ENCODE data around the gene ZBTB20. TPM values are rescaled to one million over a fixed set of nuclear protein-coding genes. Genes with fewer than 3 reads are reported as not detected.
A peak's percentile ranks its signal among the peaks of the same experiment; 100 is the strongest.

ZBTB20 gene
- total and polyA plus RNA-seq, 10 of the 15 experiments (the other 5 are each of a cell fraction or from before 2014, with no cell fraction given): 0.20 to 5.5 (median 2.2) TPM

DNA sequence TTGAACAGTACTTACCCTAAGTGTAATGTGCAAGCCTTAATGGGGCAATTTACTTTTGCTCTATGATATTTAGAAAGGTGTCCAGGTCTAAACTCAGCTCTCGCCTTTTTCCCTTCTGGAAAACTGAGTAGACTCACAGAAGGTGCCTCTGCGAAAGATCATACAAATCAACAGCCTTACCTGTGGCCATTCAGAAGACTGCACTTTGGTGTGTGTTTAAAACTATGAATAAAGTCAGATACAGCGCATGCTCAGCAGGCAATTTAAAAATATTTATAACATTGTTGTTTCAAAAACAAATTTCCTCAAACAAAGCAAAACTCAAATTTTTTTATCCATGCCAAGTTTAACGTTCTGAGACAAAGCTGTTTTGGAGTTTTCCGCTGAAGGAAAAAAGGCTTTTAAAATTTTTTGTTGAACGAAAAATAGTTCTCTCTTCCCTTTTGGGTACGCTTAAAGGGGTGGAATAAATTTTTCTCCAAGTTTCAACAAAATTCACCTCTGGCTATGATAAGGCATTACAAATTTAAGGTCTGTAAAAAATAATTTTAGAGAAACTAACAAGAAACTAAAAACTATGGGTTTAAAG, 697.0 kb downstream of the ZBTB20 start:
- Histone ChIP-seq H3K9ac (ENCODE audit: control insufficient read depth, insufficient read depth, low read length) (peak overlapping the region; percentile 73), H2AFZ (ENCODE audit: control insufficient read depth, low read depth, low read length) (peak overlapping the region; percentile 49), H3K27me3 (replicated peaks in 1 of 2; ENCODE audit: control insufficient read depth in 2 of 2, insufficient read depth in 2 of 2, low read length in 1 of 2) (no peaks in the 10 kb centered on the region), H3K27ac (ENCODE audit: control insufficient read depth, insufficient read depth) (peak overlapping the region; percentile 93), H4K20me1 (ENCODE audit: control insufficient read depth, insufficient read depth) (no peaks in the 10 kb centered on the region), H3K36me3 (ENCODE audit: control insufficient read depth in 2 of 2, insufficient read depth in 2 of 2, low read length in 1 of 2) (no peaks in the 10 kb centered on the region), H3K9me3 (replicated peaks; ENCODE audit: control insufficient read depth, insufficient read depth, low read length) (no peaks in the 10 kb centered on the region), H3K4me1 (ENCODE audit: control insufficient read depth, insufficient read depth, low read length) (peaks cover 5% of the 10 kb centered on the region; the same call in 1 of the 2 replicates), H3K4me2 (ENCODE audit: control insufficient read depth, insufficient read depth) (peak overlapping the region; percentile 88), H3K79me2 (ENCODE audit: control insufficient read depth, insufficient read depth, low read length) (peaks cover 67% of the 10 kb centered on the region), H3K4me3 (peak overlapping the region; percentile 56)
- FAIRE-seq (no peak), ATAC-seq (peak; percentile 66), DNase-seq (ENCODE audit: low read depth, low spot score) (no peak)
- SMC1A ChIA-PET (ENCODE audit: uncharacterized antibody, unreplicated experiment): interaction anchor here (1.0 to 1.7 kb wide), 4 partner anchors 8 to 15 kb away, joined by 3 to 6 read pairs (median 4); no protein-coding TSS in a partner anchor
- WGBS (ENCODE audit: insufficient coverage, insufficient replicate concordance, low lambda C conversion rate, missing lambda C conversion rate): under 1% methylated on average over 7 of the region's 7 CpGs
- CTCF ChIA-PET: interaction anchor here (1.1 to 1.4 kb wide), 2 partner anchors 8 to 159 kb away, joined by 3 to 4 read pairs; no protein-coding TSS in a partner anchor
- RAD21 ChIA-PET (ENCODE audit: unreplicated experiment): no interaction called here
- in situ Hi-C loops (cut with MboI) (no loop called here), intact Hi-C loops (cut with micrococcal nuclease; ENCODE audit: unreplicated experiment) (loop anchor here (10.0 kb wide), 1 partner anchor 705 kb away; the partner anchor contains the start of genes ATP6V1A and NAA50)
- POLR2A ChIA-PET: interaction anchor here (0.6 kb wide), 1 partner anchor 80 kb away, joined by 5 read pairs; no protein-coding TSS in a partner anchor
- TSS peak; percentile 87 for BruUV-seq (replicated peaks)
- TF ChIP-seq SRF (IDR thresholded peaks at IDR 0.05; ENCODE audit: low read depth in 2 of 2, low read length in 2 of 2): no peak
- TF ChIP-seq PAX8 (IDR thresholded peaks at IDR 0.05): no peak
- no peak for TF ChIP-seq FOXK2 (IDR thresholded peaks at IDR 0.05)
- TF ChIP-seq CBX5 (IDR thresholded peaks at IDR 0.05; ENCODE audit: low read depth): no peak
- no peak for TF ChIP-seq ZBED1 (IDR thresholded peaks at IDR 0.05; ENCODE audit: borderline replicate concordance)
- TF ChIP-seq, protein P1, sequence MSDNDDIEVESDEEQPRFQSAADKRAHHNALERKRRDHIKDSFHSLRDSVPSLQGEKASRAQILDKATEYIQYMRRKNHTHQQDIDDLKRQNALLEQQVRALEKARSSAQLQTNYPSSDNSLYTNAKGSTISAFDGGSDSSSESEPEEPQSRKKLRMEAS (IDR thresholded peaks at IDR 0.05; ENCODE audit: low read depth, low read length): no peak
- TF ChIP-seq BHLHE40 (IDR thresholded peaks at IDR 0.05; ENCODE audit: borderline replicate concordance in 1 of 2, low read depth in 2 of 2, low read length in 1 of 2): no peak
- TF ChIP-seq, protein P2, sequence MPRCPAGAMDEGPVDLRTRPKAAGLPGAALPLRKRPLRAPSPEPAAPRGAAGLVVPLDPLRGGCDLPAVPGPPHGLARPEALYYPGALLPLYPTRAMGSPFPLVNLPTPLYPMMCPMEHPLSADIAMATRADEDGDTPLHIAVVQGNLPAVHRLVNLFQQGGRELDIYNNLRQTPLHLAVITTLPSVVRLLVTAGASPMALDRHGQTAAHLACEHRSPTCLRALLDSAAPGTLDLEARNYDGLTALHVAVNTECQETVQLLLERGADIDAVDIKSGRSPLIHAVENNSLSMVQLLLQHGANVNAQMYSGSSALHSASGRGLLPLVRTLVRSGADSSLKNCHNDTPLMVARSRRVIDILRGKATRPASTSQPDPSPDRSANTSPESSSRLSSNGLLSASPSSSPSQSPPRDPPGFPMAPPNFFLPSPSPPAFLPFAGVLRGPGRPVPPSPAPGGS (IDR thresholded peaks at IDR 0.05; ENCODE audit: borderline replicate concordance, insufficient read depth, low read depth, low read length, poor library complexity, severe bottlenecking): no peak
- TF ChIP-seq PML (IDR thresholded peaks at IDR 0.05; ENCODE audit: low read length): peak; percentile 74; the same call in 1 of the 2 replicates
- TF ChIP-seq RUNX3 (IDR thresholded peaks at IDR 0.05; ENCODE audit: low read length): no peak
- TF ChIP-seq EP300 (IDR thresholded peaks at IDR 0.05; ENCODE audit: borderline replicate concordance in 1 of 2, control insufficient read depth in 1 of 2, low read depth in 2 of 2, low read length in 2 of 2): no peak
- TF ChIP-seq, protein P3, sequence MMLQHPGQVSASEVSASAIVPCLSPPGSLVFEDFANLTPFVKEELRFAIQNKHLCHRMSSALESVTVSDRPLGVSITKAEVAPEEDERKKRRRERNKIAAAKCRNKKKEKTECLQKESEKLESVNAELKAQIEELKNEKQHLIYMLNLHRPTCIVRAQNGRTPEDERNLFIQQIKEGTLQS (IDR thresholded peaks at IDR 0.05; ENCODE audit: borderline replicate concordance, extremely low read depth, low read depth, low read length): no peak
- no peak for TF ChIP-seq RELA (IDR thresholded peaks at IDR 0.05; ENCODE audit: borderline replicate concordance, partially characterized antibody)
- TF ChIP-seq, protein P4, sequence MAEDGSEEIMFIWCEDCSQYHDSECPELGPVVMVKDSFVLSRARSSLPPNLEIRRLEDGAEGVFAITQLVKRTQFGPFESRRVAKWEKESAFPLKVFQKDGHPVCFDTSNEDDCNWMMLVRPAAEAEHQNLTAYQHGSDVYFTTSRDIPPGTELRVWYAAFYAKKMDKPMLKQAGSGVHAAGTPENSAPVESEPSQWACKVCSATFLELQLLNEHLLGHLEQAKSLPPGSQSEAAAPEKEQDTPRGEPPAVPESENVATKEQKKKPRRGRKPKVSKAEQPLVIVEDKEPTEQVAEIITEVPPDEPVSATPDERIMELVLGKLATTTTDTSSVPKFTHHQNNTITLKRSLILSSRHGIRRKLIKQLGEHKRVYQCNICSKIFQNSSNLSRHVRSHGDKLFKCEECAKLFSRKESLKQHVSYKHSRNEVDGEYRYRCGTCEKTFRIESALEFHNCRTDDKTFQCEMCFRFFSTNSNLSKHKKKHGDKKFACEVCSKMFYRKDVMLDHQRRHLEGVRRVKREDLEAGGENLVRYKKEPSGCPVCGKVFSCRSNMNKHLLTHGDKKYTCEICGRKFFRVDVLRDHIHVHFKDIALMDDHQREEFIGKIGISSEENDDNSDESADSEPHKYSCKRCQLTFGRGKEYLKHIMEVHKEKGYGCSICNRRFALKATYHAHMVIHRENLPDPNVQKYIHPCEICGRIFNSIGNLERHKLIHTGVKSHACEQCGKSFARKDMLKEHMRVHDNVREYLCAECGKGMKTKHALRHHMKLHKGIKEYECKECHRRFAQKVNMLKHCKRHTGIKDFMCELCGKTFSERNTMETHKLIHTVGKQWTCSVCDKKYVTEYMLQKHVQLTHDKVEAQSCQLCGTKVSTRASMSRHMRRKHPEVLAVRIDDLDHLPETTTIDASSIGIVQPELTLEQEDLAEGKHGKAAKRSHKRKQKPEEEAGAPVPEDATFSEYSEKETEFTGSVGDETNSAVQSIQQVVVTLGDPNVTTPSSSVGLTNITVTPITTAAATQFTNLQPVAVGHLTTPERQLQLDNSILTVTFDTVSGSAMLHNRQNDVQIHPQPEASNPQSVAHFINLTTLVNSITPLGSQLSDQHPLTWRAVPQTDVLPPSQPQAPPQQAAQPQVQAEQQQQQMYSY (CRISPR knock-in tag; IDR thresholded peaks at IDR 0.05): no peak
- TF ChIP-seq ZNF217 (IDR thresholded peaks at IDR 0.05): no peak
- peak; percentile 83 for TF ChIP-seq BMI1 (IDR thresholded peaks at IDR 0.05; ENCODE audit: borderline replicate concordance)
- TF ChIP-seq KLF5 (IDR thresholded peaks at IDR 0.05; ENCODE audit: partially characterized antibody): no peak
- TF ChIP-seq NRF1 (conservative IDR thresholded peaks at IDR 0.05; ENCODE audit: low read depth, low read length): no peak
- TF ChIP-seq POLR2AphosphoS5 (IDR thresholded peaks at IDR 0.05; ENCODE audit: low read length): peak; percentile 84
